Erythroblast (primary cell): ENCODE data around the gene RALGPS2.

Experiments
- GATA1 ChIP-seq: IDR thresholded peaks from 2 replicates; pipeline ENCODE4 v1.6.1; 2011; ENCODE audit warnings: low read depth, mild to moderate bottlenecking, control low read depth, low read length, moderate library complexity
- POLR2A ChIP-seq: IDR thresholded peaks from 2 replicates; pipeline ENCODE4 v1.6.1; 2011; ENCODE audit warnings: mild to moderate bottlenecking, low read length

- TF ChIP-seq POLR2A (no peak), GATA1 (no peak)
Observed at GRCh38 chr1:178704833-178705232, 20.2 kb upstream of the RALGPS2 start.
